GM18951 (cell line): ENCODE results near the gene ZNF800.
"Not testable (repeated sequence)": the region's sequence is repeated elsewhere in the genome, so short reads cannot be mapped to it uniquely, and the experiment has no call there.

Source experiments
- POLR2A ChIP-seq: IDR thresholded peaks from 4 replicates; pipeline ENCODE4 v1.6.1; 2011; ENCODE audit warnings: mild to moderate bottlenecking; ENCODE audit not compliant: insufficient read length, insufficient read depth; ENCODE audit errors: extremely low read depth
- in situ Hi-C: fragments of 300-500 bp; cut with MboI; formaldehyde crosslinking; loops from one replicate; pipeline ENCODE4 v1.12.0; 2022; ENCODE audit warnings: low sequenced_read_pairs, mixed read lengths, inconsistent platforms; ENCODE audit not compliant: unreplicated experiment

Gene ZNF800

DNA sequence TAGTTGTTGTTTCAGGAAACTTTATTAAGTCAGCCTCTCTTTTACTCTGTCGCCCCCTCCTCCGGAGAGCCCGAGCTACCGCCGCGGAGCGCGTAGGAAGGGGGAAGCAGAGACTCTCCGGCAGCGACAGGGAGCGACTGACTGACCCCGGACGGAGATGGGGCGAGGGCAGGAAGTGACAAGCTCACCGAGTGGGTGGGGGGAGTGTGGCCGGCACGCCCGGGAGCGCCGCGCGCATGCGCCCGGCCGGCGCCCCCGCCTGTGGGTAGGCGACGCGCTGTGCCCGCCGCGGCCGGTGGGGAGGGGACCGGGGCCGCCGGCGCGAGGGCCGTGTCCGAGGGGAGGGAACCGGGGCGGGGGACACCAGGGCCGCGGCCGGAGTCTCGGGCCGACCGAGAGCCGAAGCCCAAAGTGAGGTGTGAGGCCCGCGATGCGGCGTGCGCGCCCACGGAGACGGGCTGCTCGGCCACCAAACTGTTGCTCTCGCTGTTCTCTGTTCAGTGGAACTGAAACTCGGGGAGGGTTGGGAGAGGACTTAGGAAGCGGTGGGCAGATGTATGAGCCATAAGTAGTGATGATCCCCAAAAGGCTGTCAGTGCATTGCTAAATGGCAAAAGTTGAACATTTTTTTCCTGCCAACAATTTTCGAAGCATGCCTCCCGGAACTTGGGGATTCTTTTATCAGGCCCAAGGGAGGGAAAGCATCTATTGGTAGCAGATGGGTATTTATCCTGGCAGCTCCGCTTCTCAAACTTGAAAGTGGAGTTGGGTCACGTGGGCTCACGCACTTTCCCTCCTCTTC, at the start of gene ZNF800:
Gene ZNF800, minus strand, starts transcription at position 143 of the 802 bp plus-strand sequence. CDS start 1,151 bp downstream, outside the sequence.
- peak; percentile 87 for TF ChIP-seq POLR2A
- in situ Hi-C loops: no loop called here

DNA sequence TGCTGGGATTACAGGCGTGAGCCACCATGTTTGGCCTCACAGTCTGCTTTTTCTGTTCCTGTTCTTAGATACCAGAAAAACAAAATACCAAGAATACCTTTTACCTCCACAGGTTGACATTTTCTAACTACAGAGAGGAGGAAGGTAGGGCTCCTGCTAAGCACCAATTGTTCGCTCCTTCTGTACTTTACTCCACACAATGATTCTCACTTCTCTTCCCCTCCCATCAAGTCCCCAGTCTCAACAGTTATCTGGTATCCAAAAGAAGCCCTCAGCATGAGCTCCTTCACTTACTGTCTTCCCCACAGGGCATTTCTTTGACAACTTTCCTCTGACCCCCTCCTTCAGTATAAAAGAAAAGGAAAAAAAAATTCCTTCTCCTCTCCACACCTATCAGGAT, 47.7 kb upstream of the ZNF800 start:
- TF ChIP-seq POLR2A: no peak
- in situ Hi-C loops: no loop called here

DNA sequence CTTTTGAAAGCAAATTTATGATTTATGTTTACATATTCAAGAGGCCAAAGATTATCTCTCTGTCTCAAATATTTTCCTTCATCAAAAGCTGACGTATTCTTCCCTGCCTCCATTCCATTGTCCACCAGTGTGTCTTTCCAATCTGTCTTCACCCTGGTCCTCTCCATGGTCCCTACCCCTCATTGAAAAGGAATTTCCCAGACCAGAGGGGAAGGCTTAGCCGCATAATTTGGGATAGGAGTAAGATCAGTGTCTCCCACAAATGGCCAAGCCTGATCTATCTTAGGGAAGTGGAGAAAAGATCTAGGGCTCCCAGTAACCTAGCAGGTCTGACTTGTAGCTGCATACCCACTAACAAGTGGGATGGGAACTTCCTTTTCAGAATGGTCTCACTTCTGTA, 46.3 kb upstream of the ZNF800 start:
- in situ Hi-C loops: no loop called here
- no peak for TF ChIP-seq POLR2A

DNA sequence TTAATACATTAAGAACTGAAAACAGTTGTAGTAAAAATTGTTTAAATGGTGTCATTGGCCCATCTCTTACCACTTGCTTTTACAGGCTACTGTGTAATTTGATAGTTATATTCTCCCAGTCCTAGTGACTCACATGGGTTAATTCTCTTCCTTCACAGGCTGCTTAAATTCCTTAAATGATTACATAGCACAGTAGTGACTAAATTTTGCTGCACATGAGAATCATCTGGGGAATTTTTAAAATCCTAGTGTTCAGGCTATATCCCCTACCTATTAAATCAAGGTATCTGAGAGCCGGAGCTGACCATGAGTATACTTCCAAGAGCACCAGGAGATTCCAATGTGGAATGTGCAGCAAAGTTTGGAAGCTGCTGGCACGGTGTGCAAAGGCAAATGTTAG, 45.3 kb upstream of the ZNF800 start:
- in situ Hi-C loops: no loop called here
- TF ChIP-seq POLR2A: no peak

DNA sequence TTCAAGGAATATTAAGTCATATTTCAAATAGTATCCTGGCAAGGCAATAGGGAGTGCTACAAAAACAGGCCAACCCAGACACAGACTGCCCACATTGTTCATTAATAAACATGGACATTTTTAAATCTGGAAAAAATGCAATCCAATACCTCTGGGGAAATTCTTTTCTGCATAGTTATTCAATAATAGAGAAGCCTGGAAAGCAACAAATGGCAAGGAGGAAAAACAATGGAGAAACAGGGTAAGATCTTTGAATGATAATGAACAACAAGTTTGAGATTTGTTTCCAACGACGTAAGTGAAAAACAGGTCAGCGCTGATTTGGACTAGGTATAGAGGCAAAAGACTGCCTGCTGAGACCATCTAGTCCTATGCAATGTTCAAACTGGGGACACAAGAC, 44.7 kb upstream of the ZNF800 start:
- in situ Hi-C loops: no loop called here
- no peak for TF ChIP-seq POLR2A

- in situ Hi-C loops: not testable (repeated sequence)
Observed at GRCh38 chr7:127429281-127429680, 36.8 kb upstream of the ZNF800 start.

GRCh38 chr7:127419196-127419595, 26.7 kb upstream of the ZNF800 start:
- no peak for TF ChIP-seq POLR2A
- in situ Hi-C loops: no loop called here

DNA sequence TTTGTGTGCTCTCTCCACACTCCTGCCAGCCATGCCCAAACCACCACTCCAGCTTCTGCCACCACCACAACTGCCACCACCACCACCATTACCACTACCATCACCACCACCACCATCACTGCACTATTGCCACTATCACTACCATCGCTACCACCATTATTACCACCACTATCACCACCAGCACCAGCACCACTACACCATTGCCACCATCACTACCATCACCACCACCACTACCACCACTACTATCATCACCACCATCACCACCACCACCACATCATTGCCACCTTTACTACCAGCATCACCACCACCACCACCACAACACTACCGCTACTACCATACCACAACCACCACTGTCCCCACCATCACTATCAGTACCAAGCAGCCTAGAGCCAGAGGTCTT, 26.0 kb upstream of the ZNF800 start:
- no peak for TF ChIP-seq POLR2A
- in situ Hi-C loops: no loop called here

- in situ Hi-C loops: no loop called here
Observed at GRCh38 chr7:127417346-127417745, 24.8 kb upstream of the ZNF800 start.

DNA sequence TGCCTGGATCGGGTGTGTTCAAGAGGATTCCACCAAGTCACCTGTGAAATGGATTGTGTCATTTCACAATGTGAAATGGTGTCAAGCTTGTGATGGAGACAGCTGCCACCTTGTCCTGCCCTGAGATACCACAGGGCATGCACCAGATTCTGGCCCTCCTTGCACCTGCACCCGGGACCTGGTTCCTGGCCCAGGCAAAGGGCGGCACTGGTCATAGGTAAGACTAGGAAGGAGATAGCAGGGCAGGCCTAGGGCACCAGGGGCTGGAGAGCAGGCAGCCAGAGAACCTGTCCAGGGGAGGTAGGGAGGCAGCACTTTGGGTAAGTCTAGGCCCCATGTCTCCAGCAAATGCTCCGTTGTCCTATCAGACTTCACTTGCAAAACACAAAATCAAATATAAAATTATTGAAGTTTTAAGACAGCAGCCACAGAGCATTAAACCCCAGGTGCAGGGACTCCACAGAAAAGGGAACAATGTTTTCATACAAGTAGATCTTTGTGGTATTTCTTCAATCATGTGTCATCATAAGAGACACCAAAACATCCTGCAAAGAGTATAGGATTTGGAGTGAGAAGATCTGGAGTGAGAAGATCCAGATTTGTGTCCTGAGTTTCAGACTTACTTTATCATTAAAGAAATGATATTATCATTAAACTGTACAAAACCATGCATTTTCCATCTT, 22.7 kb upstream of the ZNF800 start:
- TF ChIP-seq POLR2A: no peak
- in situ Hi-C loops: no loop called here

More at GRCh38 chr7:127417346-127417745, 24.8 kb upstream of the ZNF800 start:
- TF ChIP-seq POLR2A: no peak

DNA sequence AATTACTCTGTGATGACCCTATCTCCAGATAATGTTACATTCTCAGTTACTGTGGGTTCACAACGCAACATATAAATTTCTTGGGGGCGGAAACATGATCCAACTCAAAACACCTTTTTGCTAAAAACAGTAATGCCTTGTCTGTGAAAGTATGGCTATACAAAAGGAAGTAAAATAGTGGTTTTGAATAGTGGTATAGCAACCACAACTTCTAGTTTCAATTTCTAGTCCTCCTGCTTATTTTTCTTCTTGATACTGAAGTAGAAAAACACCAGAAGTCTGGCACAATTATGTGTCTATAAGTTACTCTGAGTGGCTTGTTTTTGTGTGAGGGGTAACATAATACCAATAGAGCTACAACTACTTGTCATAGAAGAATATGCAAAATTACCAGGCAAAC, 21.5 kb upstream of the ZNF800 start:
- no peak for TF ChIP-seq POLR2A
- in situ Hi-C loops: no loop called here

DNA sequence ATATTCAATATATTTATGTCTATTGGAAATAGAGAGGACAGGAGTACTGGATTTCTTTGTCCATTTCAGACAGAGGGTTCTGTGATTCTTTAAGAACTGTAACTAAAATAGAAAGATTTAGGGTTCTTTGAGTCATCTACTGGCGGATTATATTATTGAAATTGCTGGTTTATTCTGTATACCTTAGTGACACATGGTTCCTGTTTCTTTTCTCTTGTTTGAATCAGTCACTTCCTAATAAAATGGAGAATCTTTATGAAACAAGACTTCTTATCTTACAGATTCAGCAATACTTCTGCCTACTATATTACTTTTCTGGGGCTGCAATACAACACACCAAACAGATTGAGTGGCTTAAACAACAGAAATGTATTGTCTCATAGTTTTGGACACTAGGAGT, 20.8 kb upstream of the ZNF800 start:
- in situ Hi-C loops: no loop called here
- TF ChIP-seq POLR2A: no peak

- no peak for TF ChIP-seq POLR2A
- in situ Hi-C loops: no loop called here
Observed at GRCh38 chr7:127411176-127411575, 18.7 kb upstream of the ZNF800 start.

DNA sequence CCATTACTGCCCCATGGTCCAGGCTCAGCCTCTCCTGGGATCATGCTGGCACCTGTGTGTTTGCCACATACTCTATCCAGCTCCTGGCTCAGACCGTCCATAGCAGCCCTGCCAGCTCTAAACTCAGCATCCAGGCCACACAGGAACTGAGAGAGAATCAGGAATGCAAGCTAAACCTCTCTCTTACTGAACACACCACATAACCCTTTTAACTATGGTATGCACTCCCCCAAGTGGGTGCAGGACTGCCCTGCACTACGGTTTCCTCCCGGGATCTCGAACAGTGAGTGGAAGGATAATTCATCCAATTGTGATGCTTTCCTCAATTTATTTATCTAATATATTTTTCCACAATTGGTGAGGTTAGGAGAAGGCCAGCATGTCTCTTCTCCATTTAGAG, 17.1 kb upstream of the ZNF800 start:
- in situ Hi-C loops: no loop called here
- no peak for TF ChIP-seq POLR2A
